IMR-90 (cell line): ENCODE results near the gene RFX5. TPM values are rescaled to one million over a fixed set of nuclear protein-coding genes. Genes with fewer than 3 reads are reported as not detected.

ENCODE experiments used
- ATAC-seq: fragments of 200-7000 bp; cut with Tn5 transposase; 2 replicates; pipeline ENCODE4 v1.9.1; 2020; ENCODE audit warnings: low read depth, mild to moderate bottlenecking, moderate library complexity
- BruUV-seq: library from RNA; stranded (reverse); fragments of 400-500 nt; replicated peaks from 2 replicates; lab custom pipeline; 2021; lab: Mats Ljungman, UMichigan
- CTCF ChIA-PET: fragments of 300-600 bp; formaldehyde crosslinking; extraction: SDS; loops from one replicate; lab custom pipeline; 2021; ENCODE audit warnings: antibody characterized with exemption; lab: Yijun Ruan, JAX
- POLR2A ChIA-PET: fragments of 300-600 bp; sonication (Branson Sonifier 250); formaldehyde crosslinking; loops from one replicate; lab custom pipeline; 2022; ENCODE audit warnings: antibody characterized with exemption; ENCODE audit not compliant: unreplicated experiment; lab: Charles Lee
- DNase-seq: peaks from one replicate; pipeline ENCODE4 v3.0.0; 2013
- H2AFZ ChIP-seq: replicated peaks from 2 replicates; pipeline ENCODE3; 2013; ENCODE audit warnings: low read length, mild to moderate bottlenecking; ENCODE audit not compliant: poor library complexity
- H2AK5ac ChIP-seq: 2 replicates; pipeline ENCODE4 v1.6.1; 2013; ENCODE audit warnings: low read depth, low read length, inconsistent platforms
- H2AK9ac ChIP-seq: replicated peaks from 2 replicates; pipeline ENCODE3; 2013; ENCODE audit warnings: mild to moderate bottlenecking, low read depth, low read length, moderate library complexity; ENCODE audit not compliant: poor library complexity
- H2BK120ac ChIP-seq: 2 replicates; pipeline ENCODE4 v1.6.1; 2013; ENCODE audit warnings: low read depth, low read length, inconsistent platforms
- H2BK15ac ChIP-seq: 3 replicates; pipeline ENCODE4 v1.6.1; 2013; ENCODE audit warnings: low read depth, low read length, inconsistent platforms
- H2BK20ac ChIP-seq: 2 replicates; pipeline ENCODE4 v1.6.1; 2013; ENCODE audit warnings: low read depth, mild to moderate bottlenecking, inconsistent platforms, low read length, moderate library complexity
- H2BK5ac ChIP-seq: 2 replicates; pipeline ENCODE4 v1.6.1; 2013; ENCODE audit warnings: mild to moderate bottlenecking, low read depth, low read length, inconsistent platforms; ENCODE audit not compliant: poor library complexity, severe bottlenecking
- H3K14ac ChIP-seq: replicated peaks from 2 replicates; pipeline ENCODE4 v1.6.1; 2013; ENCODE audit warnings: low read depth, low read length, inconsistent platforms
- H3K18ac ChIP-seq: 2 replicates; pipeline ENCODE4 v1.6.1; 2013; ENCODE audit warnings: low read depth, low read length, control low read depth
- H3K23ac ChIP-seq: 2 replicates; pipeline ENCODE4 v1.6.1; 2013; ENCODE audit warnings: low read depth, low read length, inconsistent platforms
- H3K27ac ChIP-seq: 2 replicates; pipeline ENCODE4 v1.5.1; 2013; ENCODE audit warnings: mild to moderate bottlenecking, control low read depth, low read length; ENCODE audit not compliant: insufficient read depth
- H3K27me3 ChIP-seq: 2 replicates; pipeline ENCODE4 v1.6.1; 2013; ENCODE audit warnings: low read length; ENCODE audit not compliant: control insufficient read depth, insufficient read depth
- H3K36me3 ChIP-seq: 2 replicates; pipeline ENCODE4 v1.6.1; 2013; ENCODE audit warnings: low read length, mixed read lengths; ENCODE audit not compliant: control insufficient read depth, insufficient read depth
- H3K4ac ChIP-seq: 2 replicates; pipeline ENCODE4 v1.6.1; 2013; ENCODE audit warnings: low read depth, low read length, inconsistent platforms
- H3K4me1 ChIP-seq: 2 replicates; pipeline ENCODE4 v1.6.1; 2013; ENCODE audit warnings: low read length, mixed read lengths; ENCODE audit not compliant: control insufficient read depth, insufficient read depth
- H3K4me2 ChIP-seq: 2 replicates; pipeline ENCODE4 v1.6.1; 2013; ENCODE audit warnings: low read depth, mild to moderate bottlenecking, control low read depth, low read length, moderate library complexity
- H3K4me3 ChIP-seq: 2 replicates; pipeline ENCODE4 v1.5.1; 2013; ENCODE audit warnings: low read depth, mild to moderate bottlenecking, control low read depth, low read length, moderate library complexity; ENCODE audit not compliant: insufficient read depth
- H3K56ac ChIP-seq: 2 replicates; pipeline ENCODE4 v1.6.1; 2013; ENCODE audit warnings: low read length, inconsistent platforms; ENCODE audit not compliant: insufficient read depth; ENCODE audit errors: extremely low read depth
- H3K79me1 ChIP-seq, 2 experiments: 2 replicates each; pipeline ENCODE4 v1.6.1; 2013; ENCODE audit warnings: low read length in 2 of 2, inconsistent platforms in 1 of 2, low read depth in 1 of 2
- H3K9ac ChIP-seq: 2 replicates; pipeline ENCODE4 v1.6.1; 2013; ENCODE audit warnings: low read depth, low read length, control low read depth
- H3K9me1 ChIP-seq: 2 replicates; pipeline ENCODE4 v1.6.1; 2013; ENCODE audit warnings: low read length, inconsistent platforms; ENCODE audit not compliant: insufficient read depth
- H3K9me3 ChIP-seq: 2 replicates; pipeline ENCODE4 v1.6.1; 2013; ENCODE audit warnings: low read length; ENCODE audit not compliant: control insufficient read depth, insufficient read depth
- H4K20me1 ChIP-seq: 2 replicates; pipeline ENCODE4 v1.6.1; 2013; ENCODE audit warnings: low read length, inconsistent platforms; ENCODE audit not compliant: insufficient read depth
- H4K5ac ChIP-seq: 2 replicates; pipeline ENCODE4 v1.6.1; 2013; ENCODE audit warnings: mild to moderate bottlenecking, low read depth, low read length, control low read depth
- H4K8ac ChIP-seq, 2 experiments: 2 replicates each; pipeline ENCODE4 v1.6.1; 2013; ENCODE audit warnings: low read depth in 2 of 2, low read length in 2 of 2, control low read depth in 1 of 2, inconsistent platforms in 1 of 2
- H4K91ac ChIP-seq: 2 replicates; pipeline ENCODE4 v1.6.1; 2013; ENCODE audit warnings: low read depth, low read length, inconsistent platforms; ENCODE audit not compliant: insufficient read depth
- RAD21 ChIP-seq: IDR thresholded peaks from 2 replicates; pipeline ENCODE4 v1.6.1; 2012; ENCODE audit warnings: low read length, improper control_type of control experiment
- WGBS, 2 experiments: methylation state at CpG; one replicate each; pipeline versions ENCODE4 v1.1.5 to v1.1.7; 2013; ENCODE audit warnings: missing lambda C conversion rate in 2 of 2; ENCODE audit not compliant: insufficient read length in 1 of 2; ENCODE audit errors: extremely low coverage in 2 of 2; 5-methylcytosine and 5-hydroxymethylcytosine counted together
- dilution Hi-C: fragments of 300-500 bp; cut with HindIII; formaldehyde crosslinking; loops from one replicate; pipeline ENCODE4 v1.14.3; 2018; ENCODE audit warnings: low sequenced_read_pairs; ENCODE audit not compliant: unreplicated experiment
- in situ Hi-C: fragments of 300-500 bp; cut with MboI; formaldehyde crosslinking; loops from 3 replicates; pipeline ENCODE4 v1.14.3; 2019; ENCODE audit warnings: low sequenced_read_pairs, inconsistent platforms, mixed read lengths
- intact Hi-C: fragments of 100-400 bp; cut with micrococcal nuclease; formaldehyde crosslinking; loops from 2 replicates; pipeline ENCODE4 v1.10.0; 2022
- polyA plus RNA-seq, 3 experiments: library from polyadenylated mRNA; depleted of rRNA; stranded (reverse); fragments of >200 nt; gene quantifications; 2 replicates each; pipeline ENCODE4 v1.2.3, GENCODE V29; 2012; ENCODE audit warnings: low replicate concordance in 1 of 3
- total RNA-seq: library from RNA; depleted of rRNA; stranded (reverse); fragments of >200 nt; gene quantifications from 2 replicates; pipeline ENCODE4 v1.2.3, GENCODE V29; 2012

RFX5 gene
- total and polyA plus RNA-seq, 2 of the 4 experiments (the other 2 are of a cell fraction) = 29.3 to 44.4 TPM

DNA sequence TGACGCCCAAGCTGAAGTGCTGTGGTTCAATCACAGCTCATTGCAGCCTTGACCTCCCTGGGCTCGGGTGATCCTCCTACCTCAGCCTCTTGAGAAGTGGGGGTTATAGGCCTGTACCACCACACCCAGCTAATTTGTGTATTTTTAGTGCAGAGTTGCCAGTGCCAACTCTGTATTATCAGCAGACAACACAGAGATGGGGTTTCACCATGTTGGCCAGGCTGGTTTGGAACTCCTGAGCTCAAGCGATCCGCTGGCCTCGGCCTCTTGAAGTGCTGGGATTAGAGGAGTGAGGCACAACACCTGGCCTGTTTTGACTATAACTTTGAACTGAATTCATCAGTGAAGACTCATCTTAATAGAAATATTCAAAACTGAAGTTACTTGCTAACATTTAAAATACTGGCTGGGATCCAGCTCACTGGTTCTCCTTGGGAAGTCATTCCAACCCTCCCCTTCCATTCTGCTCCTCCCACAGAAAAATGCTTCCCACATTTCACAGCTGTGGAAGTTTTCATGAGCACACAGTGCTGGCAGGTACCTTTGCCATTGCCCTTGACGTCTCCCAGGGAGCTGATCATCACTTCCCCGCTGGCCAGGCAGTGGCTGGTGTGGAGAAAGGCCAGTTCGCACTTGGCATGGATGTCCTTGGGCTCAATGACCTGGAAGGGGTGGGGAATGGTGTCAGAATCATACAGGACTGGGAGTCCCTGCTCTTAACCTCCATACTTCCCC is 20.8 kb upstream of the RFX5 start:
- no peak for TF ChIP-seq RAD21

More for the DNA sequence above, 20.8 kb upstream of the RFX5 start:
- Histone ChIP-seq H3K27me3 (no peaks in the 10 kb centered on the region), H3K36me3 (peaks cover 36% of the 10 kb centered on the region), H3K14ac (no peak overlapping the region), H2AK5ac (no peak overlapping the region), H4K5ac (no peak overlapping the region), H3K79me1 (peaks cover 0 to 10% of the 10 kb centered on the region in 2 experiments; a peak in 1 of 4 replicates), H2BK5ac (no peak overlapping the region), H3K23ac (no peak overlapping the region), H3K18ac (no peak overlapping the region), H3K4me1 (peaks cover 14% of the 10 kb centered on the region), H3K9ac (no peak overlapping the region), H3K9me3 (peaks cover under 1% of the 10 kb centered on the region; the same call in 1 of the 2 replicates), H3K56ac (no peak overlapping the region), H3K4me2 (no peak overlapping the region), H4K8ac (no peak overlapping the region), H2AK9ac (peak overlapping the region; percentile 7), H2AFZ (no peak overlapping the region), H2BK20ac (no peak overlapping the region), H3K4ac (no peak overlapping the region), H4K20me1 (no peaks in the 10 kb centered on the region), H4K91ac (no peak overlapping the region), H3K9me1 (peaks cover 9% of the 10 kb centered on the region; the same call in 1 of the 2 replicates), H2BK15ac (no peak overlapping the region), H3K4me3 (no peak overlapping the region), H3K27ac (no peak overlapping the region), H2BK120ac (no peak overlapping the region)
- BruUV-seq = no TSS peak
- dilution Hi-C loops (no loop called here), intact Hi-C loops (no loop called here), in situ Hi-C loops (no loop called here)
- CTCF ChIA-PET = interaction anchor here (0.6 to 1.3 kb wide), 2 partner anchors 27 to 51 kb away, joined by 4 read pairs; no protein-coding TSS in a partner anchor
- no peak for ATAC-seq
- POLR2A ChIA-PET = no interaction called here
- peak; percentile 35 for DNase-seq
- no CpG with 5 or more reads among the region's 8 CpGs for WGBS, 2 experiments
